Measurements from ENCODE around the gene PHB1.

- TF ChIP-seq, protein P1, sequence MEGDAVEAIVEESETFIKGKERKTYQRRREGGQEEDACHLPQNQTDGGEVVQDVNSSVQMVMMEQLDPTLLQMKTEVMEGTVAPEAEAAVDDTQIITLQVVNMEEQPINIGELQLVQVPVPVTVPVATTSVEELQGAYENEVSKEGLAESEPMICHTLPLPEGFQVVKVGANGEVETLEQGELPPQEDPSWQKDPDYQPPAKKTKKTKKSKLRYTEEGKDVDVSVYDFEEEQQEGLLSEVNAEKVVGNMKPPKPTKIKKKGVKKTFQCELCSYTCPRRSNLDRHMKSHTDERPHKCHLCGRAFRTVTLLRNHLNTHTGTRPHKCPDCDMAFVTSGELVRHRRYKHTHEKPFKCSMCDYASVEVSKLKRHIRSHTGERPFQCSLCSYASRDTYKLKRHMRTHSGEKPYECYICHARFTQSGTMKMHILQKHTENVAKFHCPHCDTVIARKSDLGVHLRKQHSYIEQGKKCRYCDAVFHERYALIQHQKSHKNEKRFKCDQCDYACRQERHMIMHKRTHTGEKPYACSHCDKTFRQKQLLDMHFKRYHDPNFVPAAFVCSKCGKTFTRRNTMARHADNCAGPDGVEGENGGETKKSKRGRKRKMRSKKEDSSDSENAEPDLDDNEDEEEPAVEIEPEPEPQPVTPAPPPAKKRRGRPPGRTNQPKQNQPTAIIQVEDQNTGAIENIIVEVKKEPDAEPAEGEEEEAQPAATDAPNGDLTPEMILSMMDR (conservative IDR thresholded peaks at IDR 0.05; ENCODE audit: low read depth in 2 of 2), result no peak
- no peak for TF ChIP-seq POLR2AphosphoS5 (IDR thresholded peaks at IDR 0.05; ENCODE audit: low read depth)
- TF ChIP-seq EZH2 (IDR thresholded peaks at IDR 0.05; ENCODE audit: low read depth, unreplicated experiment), result no peak
- no peak for TF ChIP-seq ZNF331 (CRISPR knock-in tag; IDR thresholded peaks at IDR 0.05; ENCODE audit: low read depth)
- TF ChIP-seq CREB1 (CRISPR knock-in tag; IDR thresholded peaks at IDR 0.05; ENCODE audit: low read depth), result no peak
- TF ChIP-seq EZH2phosphoT487 (IDR thresholded peaks at IDR 0.05; ENCODE audit: unreplicated experiment), result no peak
- TF ChIP-seq, protein P2, sequence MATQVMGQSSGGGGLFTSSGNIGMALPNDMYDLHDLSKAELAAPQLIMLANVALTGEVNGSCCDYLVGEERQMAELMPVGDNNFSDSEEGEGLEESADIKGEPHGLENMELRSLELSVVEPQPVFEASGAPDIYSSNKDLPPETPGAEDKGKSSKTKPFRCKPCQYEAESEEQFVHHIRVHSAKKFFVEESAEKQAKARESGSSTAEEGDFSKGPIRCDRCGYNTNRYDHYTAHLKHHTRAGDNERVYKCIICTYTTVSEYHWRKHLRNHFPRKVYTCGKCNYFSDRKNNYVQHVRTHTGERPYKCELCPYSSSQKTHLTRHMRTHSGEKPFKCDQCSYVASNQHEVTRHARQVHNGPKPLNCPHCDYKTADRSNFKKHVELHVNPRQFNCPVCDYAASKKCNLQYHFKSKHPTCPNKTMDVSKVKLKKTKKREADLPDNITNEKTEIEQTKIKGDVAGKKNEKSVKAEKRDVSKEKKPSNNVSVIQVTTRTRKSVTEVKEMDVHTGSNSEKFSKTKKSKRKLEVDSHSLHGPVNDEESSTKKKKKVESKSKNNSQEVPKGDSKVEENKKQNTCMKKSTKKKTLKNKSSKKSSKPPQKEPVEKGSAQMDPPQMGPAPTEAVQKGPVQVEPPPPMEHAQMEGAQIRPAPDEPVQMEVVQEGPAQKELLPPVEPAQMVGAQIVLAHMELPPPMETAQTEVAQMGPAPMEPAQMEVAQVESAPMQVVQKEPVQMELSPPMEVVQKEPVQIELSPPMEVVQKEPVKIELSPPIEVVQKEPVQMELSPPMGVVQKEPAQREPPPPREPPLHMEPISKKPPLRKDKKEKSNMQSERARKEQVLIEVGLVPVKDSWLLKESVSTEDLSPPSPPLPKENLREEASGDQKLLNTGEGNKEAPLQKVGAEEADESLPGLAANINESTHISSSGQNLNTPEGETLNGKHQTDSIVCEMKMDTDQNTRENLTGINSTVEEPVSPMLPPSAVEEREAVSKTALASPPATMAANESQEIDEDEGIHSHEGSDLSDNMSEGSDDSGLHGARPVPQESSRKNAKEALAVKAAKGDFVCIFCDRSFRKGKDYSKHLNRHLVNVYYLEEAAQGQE (IDR thresholded peaks at IDR 0.05; ENCODE audit: unreplicated experiment), result no peak
- no peak for TF ChIP-seq NANOG (IDR thresholded peaks at IDR 0.05; ENCODE audit: borderline replicate concordance)
- TF ChIP-seq, protein P3, sequence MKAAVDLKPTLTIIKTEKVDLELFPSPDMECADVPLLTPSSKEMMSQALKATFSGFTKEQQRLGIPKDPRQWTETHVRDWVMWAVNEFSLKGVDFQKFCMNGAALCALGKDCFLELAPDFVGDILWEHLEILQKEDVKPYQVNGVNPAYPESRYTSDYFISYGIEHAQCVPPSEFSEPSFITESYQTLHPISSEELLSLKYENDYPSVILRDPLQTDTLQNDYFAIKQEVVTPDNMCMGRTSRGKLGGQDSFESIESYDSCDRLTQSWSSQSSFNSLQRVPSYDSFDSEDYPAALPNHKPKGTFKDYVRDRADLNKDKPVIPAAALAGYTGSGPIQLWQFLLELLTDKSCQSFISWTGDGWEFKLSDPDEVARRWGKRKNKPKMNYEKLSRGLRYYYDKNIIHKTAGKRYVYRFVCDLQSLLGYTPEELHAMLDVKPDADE (IDR thresholded peaks at IDR 0.05), result no peak
Observed at GRCh38 chr17:49450181-49450580, 35.5 kb upstream of the PHB1 start.

Measured in GM23338 (cell line).